Embryonic facial prominence (tissue), 1 donor: ENCODE measurements around the gene GK.
A peak's percentile ranks its signal among the peaks of the same experiment; 100 is the strongest.
"Not testable (repeated sequence)": the region's sequence is repeated elsewhere in the genome, so short reads cannot be mapped to it uniquely, and the experiment has no call there.

Experiments
- DNase-seq: peaks from one replicate; pipeline ENCODE4 v3.0.0-alpha.2; 2016; ENCODE audit errors: extremely low spot score

The GK gene

DNA sequence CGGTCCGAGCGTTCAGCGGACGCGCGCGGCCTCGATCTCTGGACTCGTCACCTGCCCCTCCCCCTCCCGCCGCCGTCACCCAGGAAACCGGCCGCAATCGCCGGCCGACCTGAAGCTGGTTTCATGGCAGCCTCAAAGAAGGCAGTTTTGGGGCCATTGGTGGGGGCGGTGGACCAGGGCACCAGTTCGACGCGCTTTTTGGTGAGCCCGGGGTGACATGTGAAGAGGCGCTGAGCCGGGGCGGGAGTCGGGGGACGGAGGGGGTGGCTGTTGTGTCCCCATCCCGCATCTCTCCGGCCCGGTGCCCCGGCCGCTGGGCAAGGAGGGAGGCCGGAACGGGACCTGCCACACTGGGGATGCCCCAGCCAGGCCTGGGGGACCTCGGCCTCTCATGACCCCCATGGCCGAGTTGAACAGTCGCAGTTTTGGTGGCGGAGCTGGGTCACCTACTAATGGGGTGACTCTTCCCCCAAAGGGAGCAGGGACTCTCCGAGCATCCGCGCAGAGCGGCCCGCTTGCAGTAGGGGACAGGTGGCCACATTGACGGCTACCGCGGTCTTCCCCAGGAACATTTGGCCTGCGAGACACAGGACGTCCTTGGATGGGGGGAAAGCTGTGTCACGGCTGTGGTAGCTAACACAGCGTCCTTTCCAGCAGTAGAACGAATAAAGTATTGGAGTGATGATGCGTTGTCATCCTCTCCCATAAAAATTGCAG lies at the start of gene GK:
Gene GK (plus strand): TSS at position 9 of the 717 bp plus-strand sequence. CDS start 115 bp downstream, at position 124.
- DNase-seq = no peak

DNA sequence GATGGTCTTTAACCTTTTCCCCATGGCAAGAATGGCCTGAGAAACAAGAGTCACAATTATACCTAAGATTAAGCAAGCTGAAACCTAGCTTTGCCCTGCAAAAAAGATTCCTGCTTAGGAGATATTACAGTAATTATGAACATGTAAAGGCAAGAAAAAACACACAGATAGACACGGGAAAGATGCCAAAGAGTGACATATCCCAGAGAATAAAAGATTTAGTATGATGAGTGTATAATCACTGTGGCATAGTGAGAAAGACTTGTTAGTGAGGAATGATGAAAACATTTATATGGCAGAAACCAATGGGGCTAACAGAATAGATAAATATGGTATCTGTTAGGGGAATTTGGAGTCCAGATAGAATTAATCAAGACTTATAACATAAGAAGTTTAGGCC lies 46.1 kb upstream of the GK start:
- no peak for DNase-seq

DNA sequence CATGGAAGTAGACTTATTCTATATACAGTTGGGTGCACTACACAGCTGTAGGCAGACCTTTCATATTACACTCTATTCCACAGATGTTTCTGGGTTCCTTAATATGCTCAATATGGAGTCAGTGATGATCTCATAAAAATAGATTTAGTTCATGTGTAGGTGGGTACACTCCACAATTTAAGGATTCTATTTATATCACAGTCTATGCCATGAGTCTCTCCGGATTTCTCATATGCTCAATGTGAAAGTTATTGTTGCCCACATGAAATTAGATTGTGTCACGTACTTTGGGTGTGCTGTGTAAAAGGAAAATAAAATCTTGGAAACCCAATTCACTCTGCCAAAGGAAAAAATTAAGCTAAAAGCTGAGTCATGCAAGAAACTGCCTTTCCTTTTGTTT lies 43.2 kb upstream of the GK start:
- DNase-seq = peak; percentile 6

DNA sequence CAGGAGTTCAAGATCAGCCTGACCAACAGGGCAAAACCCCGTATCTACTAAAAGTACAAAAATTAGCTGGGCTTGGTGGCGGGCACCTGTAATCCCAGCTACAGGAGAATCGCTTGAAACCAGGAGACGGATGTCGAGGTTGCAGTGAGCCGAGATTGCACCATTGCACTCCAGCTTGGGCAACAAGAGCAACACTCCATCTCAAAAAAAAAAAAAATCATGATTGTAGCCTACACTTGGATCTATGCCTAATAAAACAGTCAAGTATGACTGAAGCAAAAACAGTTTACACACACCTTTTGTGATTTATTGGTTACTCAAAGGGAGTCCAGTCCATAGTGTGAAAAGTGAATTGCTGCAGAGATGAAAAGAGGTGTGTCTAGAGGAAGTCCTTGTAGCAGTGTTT lies 41.0 kb upstream of the GK start:
- no peak for DNase-seq

DNA sequence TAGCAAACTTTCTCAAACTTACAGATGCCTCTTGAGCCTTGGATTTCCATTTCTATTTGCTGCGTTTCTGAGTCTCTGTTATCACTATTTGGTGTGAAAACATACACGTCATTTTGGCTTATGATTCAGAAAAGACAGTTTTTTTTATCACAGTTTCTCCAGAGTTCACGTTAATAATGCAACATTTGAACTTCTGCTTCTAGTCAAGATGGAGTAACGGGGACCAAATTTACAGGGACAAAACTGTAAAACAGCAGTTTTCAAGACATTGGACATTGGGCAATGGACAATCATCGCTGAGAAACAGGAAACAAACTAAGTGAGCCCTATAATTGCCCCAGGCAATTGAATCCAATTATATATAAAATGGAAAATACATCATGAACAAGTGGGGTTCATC lies 39.5 kb upstream of the GK start:
- no peak for DNase-seq

DNA sequence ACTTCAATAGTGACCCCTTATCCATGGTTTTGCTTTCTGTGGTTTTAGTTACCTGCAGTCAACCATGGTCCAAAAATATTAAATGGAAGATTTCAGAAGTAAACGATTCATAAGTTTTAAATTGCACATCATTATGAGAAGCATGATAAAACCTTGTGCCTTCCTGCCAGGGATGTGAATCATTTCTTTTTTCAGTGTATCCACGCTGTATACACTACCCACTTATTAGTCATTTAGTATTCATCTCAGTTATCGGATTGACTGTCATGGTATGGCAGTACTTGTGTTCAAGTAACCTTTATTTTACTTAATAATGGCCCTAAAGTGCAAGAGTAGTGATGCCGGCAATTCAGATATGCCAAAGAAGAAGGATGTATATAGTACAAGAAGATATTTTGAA lies 38.0 kb upstream of the GK start:
- DNase-seq = no peak

DNA sequence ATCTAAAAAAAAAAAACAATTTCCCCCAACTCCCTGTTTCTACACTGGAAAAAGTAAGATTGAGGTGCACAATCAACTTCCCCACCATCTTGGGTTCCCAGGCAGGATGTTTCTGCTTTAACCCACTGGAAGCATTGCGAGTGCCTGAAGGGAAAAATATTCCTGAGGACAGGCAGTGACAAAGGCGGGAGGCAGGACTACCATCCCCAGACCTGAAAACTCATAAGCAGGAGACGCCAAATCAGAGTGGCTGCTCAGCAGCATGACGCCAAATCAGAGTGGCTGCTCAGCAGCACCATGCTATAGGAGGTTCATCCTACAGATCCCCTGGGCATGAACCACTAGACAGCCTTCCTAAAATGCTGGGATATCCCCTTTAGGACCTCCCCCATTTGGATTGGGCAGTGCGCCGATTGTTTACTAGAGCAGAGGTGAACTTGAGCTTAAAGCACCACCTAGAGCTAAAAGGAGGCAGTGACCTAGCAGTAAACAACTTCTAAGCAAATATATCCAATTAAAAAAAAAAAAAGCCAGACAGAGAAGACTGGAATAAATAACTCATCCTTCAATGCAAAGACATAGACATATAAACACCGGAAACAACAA lies 35.0 kb upstream of the GK start:
- no peak for DNase-seq

DNA sequence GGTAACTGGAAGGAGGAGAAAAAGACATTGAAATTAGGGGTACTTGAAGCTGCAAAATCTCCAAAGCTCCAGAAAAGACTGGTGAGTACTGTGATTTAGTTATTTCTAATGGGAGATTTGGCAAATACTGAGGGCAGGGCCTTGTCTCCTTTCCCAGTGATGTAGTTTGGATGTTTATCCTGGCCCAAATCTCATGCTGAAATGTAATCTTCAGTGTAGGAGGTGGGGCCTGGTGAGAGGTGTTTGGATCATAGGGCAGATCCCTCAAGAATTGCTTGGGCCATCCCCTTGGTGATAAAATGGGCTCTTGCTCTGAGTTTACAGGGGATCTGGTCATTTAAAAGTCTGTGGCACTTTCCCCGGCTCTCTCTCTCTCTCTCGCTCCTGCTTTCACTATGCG lies 33.1 kb upstream of the GK start:
- no peak for DNase-seq

DNA sequence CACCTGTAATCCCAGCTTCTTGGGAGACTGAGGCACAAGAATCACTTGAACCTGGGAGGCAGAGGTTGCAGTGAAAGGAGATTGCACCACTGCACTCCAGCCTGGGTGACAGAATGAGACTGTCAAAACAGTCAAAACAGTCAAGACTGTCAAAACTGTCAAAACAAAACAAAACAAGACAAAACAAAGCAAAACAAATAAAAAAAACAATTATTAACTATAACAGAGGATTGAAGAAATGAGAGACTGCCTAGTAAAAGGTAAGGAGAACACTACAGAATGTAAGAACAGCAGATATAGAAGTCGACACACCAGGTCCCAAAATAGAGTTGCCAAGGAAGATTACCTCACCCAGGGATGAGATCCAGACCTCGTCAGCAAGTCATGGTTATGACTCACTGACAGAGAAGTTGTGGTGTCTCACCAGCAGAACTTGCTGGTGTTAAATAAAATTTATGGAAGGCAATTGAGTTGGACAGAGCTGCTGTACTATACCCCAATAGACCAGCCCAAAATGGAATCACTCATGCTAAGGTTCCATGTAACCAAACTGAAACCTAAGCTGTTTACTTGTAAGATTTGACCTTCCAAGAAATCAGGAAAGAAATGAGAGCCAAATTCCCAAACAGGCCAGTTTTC lies 32.1 kb upstream of the GK start:
- DNase-seq = no peak

DNA sequence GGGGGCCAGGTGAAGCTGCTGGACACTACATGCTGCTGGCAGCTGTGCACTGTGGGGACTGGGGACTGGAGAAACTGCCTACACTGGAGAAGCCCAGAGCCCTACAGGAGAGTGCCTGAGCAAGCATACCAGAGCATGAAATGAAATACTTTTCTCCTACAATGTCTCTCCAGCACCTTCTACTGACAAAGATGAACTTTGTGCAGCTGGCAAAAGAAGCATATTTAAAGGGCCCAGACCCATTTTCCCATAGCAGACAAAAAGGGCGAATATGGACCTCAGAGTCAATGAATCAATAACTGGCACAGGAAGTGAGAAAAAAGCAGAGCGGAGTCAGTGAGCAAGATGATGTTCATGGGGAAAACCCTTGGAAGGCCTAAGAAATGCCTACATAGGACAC lies 30.9 kb upstream of the GK start:
- no peak for DNase-seq

DNA sequence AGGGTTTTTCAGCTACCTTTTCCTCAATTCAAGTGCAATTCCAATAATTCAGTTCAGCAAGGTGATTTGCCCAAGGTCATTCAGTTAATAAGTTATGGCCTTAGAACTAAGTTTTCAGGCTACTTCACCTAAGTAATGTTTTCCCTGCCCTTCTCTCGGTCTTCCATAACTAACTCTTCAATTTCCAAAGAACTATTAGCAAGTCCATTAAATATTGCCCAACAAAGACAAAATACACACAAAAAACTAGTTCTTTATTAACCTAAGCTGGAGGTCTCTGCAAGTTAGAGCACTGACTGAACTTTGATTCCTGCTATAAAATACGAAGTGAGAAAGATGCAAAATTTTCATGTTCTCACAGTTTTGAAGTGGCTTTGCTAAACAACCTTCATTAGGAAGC lies 26.8 kb upstream of the GK start:
- no peak for DNase-seq

DNA sequence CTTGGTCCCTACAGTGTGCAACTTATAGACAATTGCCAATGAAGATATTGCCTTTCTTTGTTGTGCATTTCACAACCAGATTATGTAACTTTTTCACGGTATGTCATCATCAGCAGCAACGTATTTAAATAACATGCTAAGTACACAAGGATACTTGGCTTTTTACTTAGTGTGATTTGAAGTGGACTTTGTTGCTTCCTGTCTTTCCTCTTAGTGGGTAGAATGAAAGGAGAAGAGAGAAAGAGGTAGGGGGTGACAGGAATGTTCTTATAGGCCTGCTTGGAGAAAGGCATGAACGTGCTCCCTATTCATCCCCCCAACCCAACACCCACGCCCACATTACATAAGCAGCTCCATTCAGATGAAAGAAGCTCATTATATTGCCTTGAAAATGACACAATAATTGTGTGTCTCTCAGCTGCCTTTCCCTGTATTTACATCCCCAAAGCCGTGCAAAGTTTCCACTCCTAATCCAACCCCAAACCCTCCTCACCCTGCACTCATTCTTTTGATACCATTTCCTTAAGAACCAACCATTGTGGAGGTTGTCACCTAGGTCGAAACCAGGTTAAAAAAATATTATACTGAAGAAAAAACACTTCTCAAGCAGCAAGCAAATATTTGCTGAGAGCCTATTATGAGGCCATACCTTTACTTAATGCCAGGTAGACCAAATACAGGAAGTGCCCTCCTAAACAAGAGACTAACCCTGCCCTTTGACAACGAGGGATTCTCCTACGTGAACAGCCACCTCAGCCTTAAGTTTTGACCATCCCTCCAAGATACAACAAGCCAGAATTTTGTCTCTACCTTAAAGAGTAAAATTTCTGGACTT lies 25.2 kb upstream of the GK start:
- DNase-seq = no peak

DNA sequence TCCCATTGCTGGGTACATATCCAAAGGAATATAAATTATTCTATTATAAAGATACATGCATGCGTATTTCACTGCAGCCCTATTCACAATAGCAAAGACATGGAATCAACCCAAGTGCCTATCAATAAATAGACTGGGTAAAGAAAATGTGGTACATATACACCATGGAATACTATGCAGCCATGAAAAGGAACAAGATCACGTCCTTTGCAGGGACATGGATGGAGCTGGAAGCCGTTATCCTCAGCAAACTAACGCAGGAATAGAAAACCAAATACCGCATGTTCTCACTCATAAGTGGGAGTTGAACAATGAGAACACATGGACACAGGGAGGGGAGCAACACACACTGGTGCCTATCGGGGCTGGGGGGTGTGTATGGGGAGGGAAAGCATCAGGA lies 19.2 kb upstream of the GK start:
- DNase-seq = not testable (repeated sequence)

DNA sequence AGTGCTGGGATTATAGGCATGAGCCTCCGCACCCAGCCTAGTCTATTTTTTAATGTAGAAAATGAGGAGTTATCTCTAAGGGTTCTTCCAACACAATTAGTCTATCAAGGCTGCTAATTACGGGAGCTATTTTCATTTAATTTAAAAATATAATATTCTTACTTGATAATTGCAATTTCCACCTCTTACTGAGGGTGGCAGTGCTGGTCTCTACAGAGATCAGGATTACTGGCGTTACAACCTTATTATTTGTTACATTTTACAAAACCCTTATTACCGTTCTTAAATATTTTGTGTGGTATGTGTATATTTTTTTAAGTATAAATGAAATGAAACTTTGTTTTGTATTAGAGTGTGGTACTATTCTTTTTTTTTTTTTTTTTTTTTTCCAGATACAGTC lies 17.6 kb upstream of the GK start:
- no peak for DNase-seq

DNA sequence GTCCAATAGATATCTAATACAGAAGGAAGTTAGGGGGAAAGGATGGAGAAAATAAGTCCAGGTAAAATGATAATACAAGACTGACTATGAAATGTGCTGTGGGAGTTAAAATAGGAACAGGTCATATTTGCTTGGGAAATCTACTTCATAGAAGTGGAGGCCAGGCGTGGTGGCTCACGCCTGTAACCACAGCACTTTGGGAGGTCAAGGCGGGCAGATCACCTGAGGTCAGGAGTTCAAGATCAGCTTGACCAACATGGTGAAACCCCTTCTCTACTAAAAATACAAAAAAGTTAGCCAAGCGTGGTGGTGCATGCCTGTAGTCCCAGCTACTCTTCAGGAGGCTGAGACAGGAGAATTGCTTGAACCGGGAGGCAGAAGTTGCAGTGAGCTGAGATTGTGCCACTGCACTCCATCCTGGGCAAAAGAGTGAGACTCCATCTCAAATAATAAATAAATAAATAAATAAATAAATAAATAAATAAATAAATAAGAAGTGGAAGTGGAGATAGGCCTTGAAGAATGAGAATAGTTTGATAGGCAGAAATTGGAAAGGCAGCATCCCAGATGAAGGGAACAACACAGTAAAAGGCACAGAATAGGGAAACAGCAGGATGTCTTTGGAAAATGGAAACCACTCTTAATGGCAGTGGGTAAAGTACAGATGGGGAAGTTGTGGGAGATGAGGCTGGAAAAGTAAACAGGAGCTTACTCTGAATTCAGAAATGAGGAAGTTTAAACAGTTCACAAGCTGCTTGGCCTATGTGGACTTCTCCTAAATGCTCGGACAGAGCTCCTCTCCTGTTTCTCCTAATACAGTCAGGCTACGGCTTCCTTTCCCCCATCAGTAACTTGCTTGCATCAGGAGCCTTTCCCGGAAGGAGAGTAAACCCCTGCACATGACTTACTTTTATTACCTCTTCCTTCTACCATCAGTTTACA lies 15.1 kb upstream of the GK start:
- DNase-seq = no peak

DNA sequence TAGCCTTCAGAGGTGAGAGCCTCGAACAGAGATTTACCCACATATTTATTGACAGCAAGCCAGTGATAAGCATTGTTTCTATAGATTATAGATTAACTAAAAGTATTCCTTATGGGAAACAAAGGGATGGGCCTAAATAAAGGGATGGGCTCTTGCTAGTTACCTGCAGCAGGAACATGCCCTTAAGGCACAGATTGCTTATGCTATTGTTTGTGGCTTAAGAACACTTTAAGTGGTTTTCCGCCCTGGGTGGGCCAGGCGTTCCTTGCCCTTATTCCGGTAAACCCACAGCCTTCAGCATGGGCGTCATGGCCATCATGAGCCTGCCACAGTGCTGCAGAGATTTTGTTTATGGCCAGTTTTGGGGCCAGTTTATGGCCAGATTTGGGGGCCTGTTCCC lies 13.5 kb upstream of the GK start:
- not testable (repeated sequence) for DNase-seq

DNA sequence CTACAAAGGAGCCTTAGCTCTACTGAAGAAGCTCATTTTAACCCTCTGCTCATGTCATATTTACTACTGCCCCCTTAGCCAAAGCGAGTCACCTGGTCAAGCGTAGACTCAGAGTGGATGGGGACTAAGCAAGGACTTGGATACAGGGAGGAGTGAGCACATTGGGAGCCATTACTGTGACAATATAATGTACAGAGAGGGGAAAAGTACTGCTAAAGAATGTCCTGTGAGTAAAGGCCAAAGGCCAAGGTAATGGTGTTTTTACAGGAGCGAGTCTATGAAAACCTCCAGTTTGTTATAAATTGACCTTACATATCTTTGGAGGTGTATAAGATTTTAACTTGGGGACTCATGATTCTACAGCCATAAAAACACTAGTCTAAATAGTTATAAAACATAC lies 10.6 kb upstream of the GK start:
- DNase-seq = no peak

DNA sequence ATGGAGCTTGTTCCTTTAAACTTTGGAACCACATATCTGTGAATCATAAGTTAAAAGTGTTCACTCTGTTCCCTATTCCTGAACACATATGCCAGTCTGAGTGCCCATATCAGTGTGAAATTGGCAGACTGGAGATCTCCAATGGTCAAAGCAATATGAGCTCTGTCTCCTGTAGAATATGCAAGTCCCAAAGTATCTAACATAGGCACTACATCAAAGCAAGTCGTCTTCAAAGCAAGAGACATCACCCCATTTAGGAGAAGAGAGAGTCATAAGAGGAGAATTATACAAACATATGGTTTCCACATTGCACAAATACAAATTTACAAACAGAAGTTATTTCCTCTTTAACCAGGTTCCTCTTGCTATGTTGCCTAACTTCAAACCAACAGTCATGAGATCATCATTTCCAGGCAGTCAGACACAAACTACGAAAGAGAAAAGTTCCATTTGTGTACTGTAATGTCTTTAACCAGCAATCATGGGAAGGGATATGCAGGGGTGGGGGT lies 9.9 kb upstream of the GK start:
- DNase-seq = no peak

DNA sequence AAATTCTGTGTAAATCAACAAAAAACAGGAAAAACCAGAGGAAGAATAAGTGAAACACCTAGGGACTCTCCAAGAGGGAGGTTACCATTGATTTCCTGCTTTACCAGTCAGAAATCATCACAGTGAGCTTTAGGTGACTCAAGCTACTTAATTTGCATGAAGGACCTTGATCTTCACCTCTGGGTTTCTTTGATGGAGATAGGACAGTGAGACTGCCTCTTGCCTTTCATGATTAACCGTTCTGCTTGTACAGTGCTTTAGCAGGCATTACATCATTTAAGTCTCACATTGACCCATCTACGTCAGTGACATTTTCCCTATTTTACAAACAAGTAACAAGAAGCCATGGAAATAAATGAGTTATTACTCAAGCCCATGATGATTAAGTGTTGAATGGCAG lies 3.4 kb upstream of the GK start:
- DNase-seq = no peak

DNA sequence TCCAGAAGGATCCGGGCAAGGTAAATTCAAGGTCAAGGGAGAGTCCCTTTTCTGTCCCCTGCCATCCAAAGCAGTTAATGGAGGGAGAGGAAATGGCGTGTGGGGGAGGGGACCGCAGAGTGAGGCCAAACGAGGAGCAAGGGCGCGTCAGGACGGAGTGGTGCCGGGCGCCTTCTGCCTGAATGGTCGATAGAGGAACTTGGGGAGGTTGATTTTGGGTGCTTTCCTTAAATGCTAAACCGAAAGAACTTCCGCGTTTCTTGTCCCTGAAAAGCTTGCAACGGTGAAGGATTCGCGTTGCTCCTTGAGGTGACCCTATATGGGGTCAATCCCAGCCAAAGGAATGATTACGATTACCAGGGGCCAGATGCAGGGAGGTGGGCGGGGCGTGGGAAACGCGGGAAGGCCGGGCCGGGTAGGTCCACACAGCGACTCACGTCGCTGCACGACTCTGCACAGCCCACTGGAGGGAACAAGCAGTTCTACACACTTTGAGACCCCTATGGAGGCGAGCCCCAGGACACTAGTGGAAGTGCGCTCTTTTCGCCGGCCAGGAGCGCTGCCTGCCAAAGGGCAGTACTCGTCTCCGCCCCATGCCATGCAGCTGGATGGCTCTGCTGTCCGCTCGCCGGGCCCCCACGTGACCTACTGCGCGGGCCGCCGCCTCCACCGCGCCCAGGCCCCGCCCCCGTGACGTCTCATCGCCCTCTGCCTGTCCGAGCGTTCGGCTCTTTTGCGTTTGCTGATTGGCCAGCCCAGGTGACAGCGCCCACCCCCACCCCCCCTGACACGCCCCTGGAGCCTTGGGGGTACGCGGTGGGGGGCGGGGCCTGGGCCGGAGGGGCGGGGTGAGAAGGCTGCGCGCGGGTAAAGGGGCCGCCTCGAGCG lies 452 bp upstream of the GK start:
- DNase-seq = peak; percentile 68
